GM18498 (cell line): ENCODE results near the gene ABCC11.
"Not testable (repeated sequence)": the region's sequence is repeated elsewhere in the genome, so short reads cannot be mapped to it uniquely, and the experiment has no call there.

Source experiments
- ATAC-seq: cut with Tn5 transposase; IDR thresholded peaks from one replicate; pipeline ENCODE4 v1.9.1; 2021; ENCODE audit warnings: mild to moderate bottlenecking, moderate library complexity; ENCODE audit not compliant: unreplicated experiment

ABCC11 gene

GRCh38 chr16:48250520-48251278 is 3.4 kb upstream of the ABCC11 start:
- ATAC-seq = no peak

GRCh38 chr16:48246066-48246465 is 1.3 kb downstream of the ABCC11 start:
- ATAC-seq = no peak

GRCh38 chr16:48244863-48245195 is 2.5 kb downstream of the ABCC11 start:
- ATAC-seq = no peak

GRCh38 chr16:48244080-48244862 is 3.1 kb downstream of the ABCC11 start, which contains the start of gene LONP2:
Gene LONP2, plus strand, starts transcription at chr16:48244300. Its CDS starts 89 bp downstream, at chr16:48244389.
- peak; percentile 98 for ATAC-seq

- ATAC-seq = not testable (repeated sequence)
These were observed 7.2 kb downstream of the ABCC11 start for GRCh38 chr16:48240147-48240546.

- ATAC-seq = no peak
These were observed 11.1 kb downstream of the ABCC11 start for GRCh38 chr16:48236286-48236685.

GRCh38 chr16:48235556-48236136 is 11.7 kb downstream of the ABCC11 start:
- ATAC-seq = no peak

GRCh38 chr16:48235058-48235555 is 12.2 kb downstream of the ABCC11 start:
- ATAC-seq = no peak

- no peak for ATAC-seq
These were observed 12.7 kb downstream of the ABCC11 start for GRCh38 chr16:48234630-48235029.

- ATAC-seq = peak; percentile 54
These were observed 14.8 kb downstream of the ABCC11 start for GRCh38 chr16:48232493-48233040.

- peak; percentile 70 for ATAC-seq
These were observed 15.4 kb downstream of the ABCC11 start for GRCh38 chr16:48231727-48232492.

GRCh38 chr16:48225456-48225855 is 21.9 kb downstream of the ABCC11 start:
- no peak for ATAC-seq

- no peak for ATAC-seq
These were observed 23.8 kb downstream of the ABCC11 start for GRCh38 chr16:48223490-48223889.

- no peak for ATAC-seq
These were observed 26.4 kb downstream of the ABCC11 start for GRCh38 chr16:48220891-48221290.

GRCh38 chr16:48218473-48218872 is 28.9 kb downstream of the ABCC11 start:
- ATAC-seq = no peak

- no peak for ATAC-seq
These were observed 29.6 kb downstream of the ABCC11 start for GRCh38 chr16:48217708-48218107.

GRCh38 chr16:48215738-48216137 is 31.6 kb downstream of the ABCC11 start:
- ATAC-seq = no peak

GRCh38 chr16:48212033-48212432 is 35.3 kb downstream of the ABCC11 start:
- no peak for ATAC-seq

GRCh38 chr16:48210747-48211146 is 36.6 kb downstream of the ABCC11 start:
- no peak for ATAC-seq

- no peak for ATAC-seq
These were observed 40.6 kb downstream of the ABCC11 start for GRCh38 chr16:48206594-48207242.
